ENCODE data around the gene PRPF39. TPM values are rescaled to one million over a fixed set of nuclear protein-coding genes. Genes with fewer than 3 reads are reported as not detected.

The PRPF39 gene
- total RNA-seq, 1 donor from 2014 or later = 44.5 TPM

- no peaks in the 10 kb centered on the region for H3K9me3 Mint-ChIP-seq (ENCODE audit: unreplicated experiment)
- peak overlapping the region; percentile 27 for H3K27ac Mint-ChIP-seq (ENCODE audit: unreplicated experiment)
- TF ChIP-seq CTCF (IDR thresholded peaks at IDR 0.05) = no peak
- H3K4me1 Mint-ChIP-seq (ENCODE audit: unreplicated experiment) = peaks cover 60% of the 10 kb centered on the region
- no peak for DNase-seq (ENCODE audit: extremely low spot score, unreplicated experiment)
- H3K36me3 Mint-ChIP-seq (ENCODE audit: unreplicated experiment) = peaks cover 12% of the 10 kb centered on the region
- no peak overlapping the region for H3K4me3 Mint-ChIP-seq (ENCODE audit: unreplicated experiment)
- H3K27me3 Mint-ChIP-seq (ENCODE audit: unreplicated experiment) = no peaks in the 10 kb centered on the region
Measured at GRCh38 chr14:45089813-45090212, 5.9 kb downstream of the PRPF39 start.

- no peak for TF ChIP-seq CTCF (IDR thresholded peaks at IDR 0.05)
- no peaks in the 10 kb centered on the region for H3K27me3 Mint-ChIP-seq (ENCODE audit: unreplicated experiment)
- peaks cover 42% of the 10 kb centered on the region for H3K4me1 Mint-ChIP-seq (ENCODE audit: unreplicated experiment)
- H3K4me3 Mint-ChIP-seq (ENCODE audit: unreplicated experiment) = no peak overlapping the region
- DNase-seq (ENCODE audit: extremely low spot score, unreplicated experiment) = no peak
- H3K27ac Mint-ChIP-seq (ENCODE audit: unreplicated experiment) = no peak overlapping the region
- H3K9me3 Mint-ChIP-seq (ENCODE audit: unreplicated experiment) = no peaks in the 10 kb centered on the region
- peaks cover 22% of the 10 kb centered on the region for H3K36me3 Mint-ChIP-seq (ENCODE audit: unreplicated experiment)
Measured at GRCh38 chr14:45091710-45092109, 7.8 kb downstream of the PRPF39 start.

- Mint-ChIP-seq H3K36me3 (ENCODE audit: unreplicated experiment) (peaks cover 37% of the 10 kb centered on the region), H3K4me3 (ENCODE audit: unreplicated experiment) (no peak overlapping the region), H3K4me1 (ENCODE audit: unreplicated experiment) (peaks cover 24% of the 10 kb centered on the region), H3K9me3 (ENCODE audit: unreplicated experiment) (no peaks in the 10 kb centered on the region), H3K27ac (ENCODE audit: unreplicated experiment) (no peak overlapping the region), H3K27me3 (ENCODE audit: unreplicated experiment) (no peaks in the 10 kb centered on the region)
- TF ChIP-seq CTCF (IDR thresholded peaks at IDR 0.05) = no peak
- no peak for DNase-seq (ENCODE audit: extremely low spot score, unreplicated experiment)
Measured at GRCh38 chr14:45094275-45094674, 10.4 kb downstream of the PRPF39 start.

- no peak for DNase-seq (ENCODE audit: extremely low spot score, unreplicated experiment)
- TF ChIP-seq CTCF (IDR thresholded peaks at IDR 0.05) = no peak
- Mint-ChIP-seq H3K4me1 (ENCODE audit: unreplicated experiment) (peaks cover 15% of the 10 kb centered on the region), H3K36me3 (ENCODE audit: unreplicated experiment) (peaks cover 42% of the 10 kb centered on the region), H3K27ac (ENCODE audit: unreplicated experiment) (no peak overlapping the region), H3K27me3 (ENCODE audit: unreplicated experiment) (no peaks in the 10 kb centered on the region), H3K9me3 (ENCODE audit: unreplicated experiment) (no peaks in the 10 kb centered on the region), H3K4me3 (ENCODE audit: unreplicated experiment) (no peak overlapping the region)
Measured at GRCh38 chr14:45095143-45095542, 11.2 kb downstream of the PRPF39 start.

- no peak overlapping the region for H3K27ac Mint-ChIP-seq (ENCODE audit: unreplicated experiment)
- no peaks in the 10 kb centered on the region for H3K27me3 Mint-ChIP-seq (ENCODE audit: unreplicated experiment)
- H3K9me3 Mint-ChIP-seq (ENCODE audit: unreplicated experiment) = no peaks in the 10 kb centered on the region
- TF ChIP-seq CTCF (IDR thresholded peaks at IDR 0.05) = no peak
- H3K36me3 Mint-ChIP-seq (ENCODE audit: unreplicated experiment) = peaks cover 48% of the 10 kb centered on the region
- H3K4me3 Mint-ChIP-seq (ENCODE audit: unreplicated experiment) = no peak overlapping the region
- DNase-seq (ENCODE audit: extremely low spot score, unreplicated experiment) = no peak
- H3K4me1 Mint-ChIP-seq (ENCODE audit: unreplicated experiment) = peaks cover 6% of the 10 kb centered on the region
Measured at GRCh38 chr14:45096218-45096617, 12.3 kb downstream of the PRPF39 start.

Measured in osteocyte (in vitro differentiated cells).